ENCODE data around the gene TNRC18.

TNRC18 gene

DNA sequence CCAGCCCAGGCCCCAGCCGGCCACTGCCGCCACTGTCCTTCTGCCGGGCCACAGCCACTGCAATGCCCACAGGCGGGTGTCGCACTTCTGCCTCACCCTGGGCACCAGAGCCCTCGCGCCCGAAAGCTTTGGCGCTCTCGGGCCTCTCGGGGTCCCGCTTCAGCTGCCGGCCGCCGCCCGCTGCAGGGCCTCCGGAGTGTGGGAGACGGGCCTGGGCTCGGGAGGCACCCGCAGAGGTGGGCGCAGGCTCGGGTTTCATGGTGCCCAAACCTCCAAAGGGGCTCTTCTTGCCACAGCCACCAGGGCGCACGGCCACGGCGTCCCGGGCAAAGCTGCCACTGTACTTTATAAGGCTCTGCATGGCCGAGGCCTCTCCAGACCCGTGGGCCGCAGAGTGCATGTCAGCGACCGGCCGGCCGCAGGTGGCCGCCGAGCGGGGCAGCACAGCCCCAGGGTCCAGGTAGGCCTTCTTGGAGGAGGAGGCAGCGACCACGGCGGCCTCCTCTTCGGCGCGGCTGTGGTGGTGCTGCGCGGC is 35.9 kb downstream of the TNRC18 start:
- no peaks in the 10 kb centered on the region for H3K9me3 ChIP-seq (ENCODE audit: insufficient read depth, low read depth, low read length)
- H3K79me2 ChIP-seq (ENCODE audit: insufficient read depth, low read length), result peaks cover 88% of the 10 kb centered on the region

DNA sequence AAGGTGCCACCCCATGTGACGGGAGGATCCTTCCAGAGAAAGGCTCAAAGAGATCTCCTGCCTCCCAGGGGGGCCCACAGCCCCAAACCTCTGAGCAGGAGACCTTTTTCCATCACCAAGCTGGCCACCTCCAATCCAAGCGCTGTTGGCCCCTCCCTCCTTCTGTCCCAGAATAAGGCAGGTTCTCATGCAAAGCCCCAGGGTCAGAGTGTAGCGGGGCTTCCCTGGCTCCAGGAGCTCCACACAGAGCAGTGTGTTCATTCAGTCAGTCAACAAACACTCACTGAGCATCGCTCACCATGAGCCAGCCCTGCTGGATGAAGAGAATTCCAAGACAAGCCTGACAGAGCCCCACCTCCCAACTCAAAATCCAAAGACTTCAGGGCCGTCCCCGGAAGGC is 39.0 kb downstream of the TNRC18 start:
- Histone ChIP-seq H3K4me1 (ENCODE audit: insufficient read depth, low read length, poor library complexity, severe bottlenecking) (no peaks in the 10 kb centered on the region), H3K9me3 (ENCODE audit: insufficient read depth, low read depth, low read length) (no peaks in the 10 kb centered on the region), H3K36me3 (ENCODE audit: insufficient read depth, low read length) (peaks cover 43% of the 10 kb centered on the region; the same call in 1 of the 2 replicates), H2AFZ (ENCODE audit: low read length) (no peak overlapping the region), H4K20me1 (ENCODE audit: insufficient read depth, low read length, poor library complexity, severe bottlenecking) (peaks cover 64% of the 10 kb centered on the region), H3F3A (ENCODE audit: low read depth) (no peaks in the 10 kb centered on the region), H3K79me2 (ENCODE audit: insufficient read depth, low read length) (peaks cover 90% of the 10 kb centered on the region), H3K4me2 (ENCODE audit: low read depth, low read length, poor library complexity, severe bottlenecking) (peak overlapping the region; percentile 46), H3K9me2 (replicated peaks; ENCODE audit: low read depth, low read length) (no peaks in the 10 kb centered on the region), H3K27me3 (ENCODE audit: insufficient read depth, low read length, poor library complexity, severe bottlenecking) (no peaks in the 10 kb centered on the region), H3K9ac (ENCODE audit: low read depth, low read length, poor library complexity, severe bottlenecking) (peak overlapping the region; percentile 4), H3K4me3 (ENCODE audit: low read length, poor library complexity, severe bottlenecking) (no peak overlapping the region)
- TF ChIP-seq, protein P1, sequence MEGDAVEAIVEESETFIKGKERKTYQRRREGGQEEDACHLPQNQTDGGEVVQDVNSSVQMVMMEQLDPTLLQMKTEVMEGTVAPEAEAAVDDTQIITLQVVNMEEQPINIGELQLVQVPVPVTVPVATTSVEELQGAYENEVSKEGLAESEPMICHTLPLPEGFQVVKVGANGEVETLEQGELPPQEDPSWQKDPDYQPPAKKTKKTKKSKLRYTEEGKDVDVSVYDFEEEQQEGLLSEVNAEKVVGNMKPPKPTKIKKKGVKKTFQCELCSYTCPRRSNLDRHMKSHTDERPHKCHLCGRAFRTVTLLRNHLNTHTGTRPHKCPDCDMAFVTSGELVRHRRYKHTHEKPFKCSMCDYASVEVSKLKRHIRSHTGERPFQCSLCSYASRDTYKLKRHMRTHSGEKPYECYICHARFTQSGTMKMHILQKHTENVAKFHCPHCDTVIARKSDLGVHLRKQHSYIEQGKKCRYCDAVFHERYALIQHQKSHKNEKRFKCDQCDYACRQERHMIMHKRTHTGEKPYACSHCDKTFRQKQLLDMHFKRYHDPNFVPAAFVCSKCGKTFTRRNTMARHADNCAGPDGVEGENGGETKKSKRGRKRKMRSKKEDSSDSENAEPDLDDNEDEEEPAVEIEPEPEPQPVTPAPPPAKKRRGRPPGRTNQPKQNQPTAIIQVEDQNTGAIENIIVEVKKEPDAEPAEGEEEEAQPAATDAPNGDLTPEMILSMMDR (conservative IDR thresholded peaks at IDR 0.05; ENCODE audit: low read length), result no peak
- TF ChIP-seq EZH2phosphoT487 (IDR thresholded peaks at IDR 0.05; ENCODE audit: borderline replicate concordance), result no peak

More for the DNA sequence above, 35.9 kb downstream of the TNRC18 start:
- no peak overlapping the region for H3K4me3 ChIP-seq (ENCODE audit: low read length, poor library complexity, severe bottlenecking)
- H3K4me2 ChIP-seq (ENCODE audit: low read depth, low read length, poor library complexity, severe bottlenecking), result no peak overlapping the region
- H3F3A ChIP-seq (ENCODE audit: low read depth), result no peaks in the 10 kb centered on the region
- H4K20me1 ChIP-seq (ENCODE audit: insufficient read depth, low read length, poor library complexity, severe bottlenecking), result peaks cover 56% of the 10 kb centered on the region
- H2AFZ ChIP-seq (ENCODE audit: low read length), result no peak overlapping the region
- TF ChIP-seq, protein P1 (conservative IDR thresholded peaks at IDR 0.05; ENCODE audit: low read length), result no peak
- TF ChIP-seq EZH2phosphoT487 (IDR thresholded peaks at IDR 0.05; ENCODE audit: borderline replicate concordance), result no peak
- H3K36me3 ChIP-seq (ENCODE audit: insufficient read depth, low read length), result peaks cover 56% of the 10 kb centered on the region; the same call in 1 of the 2 replicates
- no peak overlapping the region for H3K9ac ChIP-seq (ENCODE audit: low read depth, low read length, poor library complexity, severe bottlenecking)
- H3K4me1 ChIP-seq (ENCODE audit: insufficient read depth, low read length, poor library complexity, severe bottlenecking), result no peaks in the 10 kb centered on the region
- H3K9me2 ChIP-seq (replicated peaks; ENCODE audit: low read depth, low read length), result no peaks in the 10 kb centered on the region
- H3K27me3 ChIP-seq (ENCODE audit: insufficient read depth, low read length, poor library complexity, severe bottlenecking), result no peaks in the 10 kb centered on the region

DNA sequence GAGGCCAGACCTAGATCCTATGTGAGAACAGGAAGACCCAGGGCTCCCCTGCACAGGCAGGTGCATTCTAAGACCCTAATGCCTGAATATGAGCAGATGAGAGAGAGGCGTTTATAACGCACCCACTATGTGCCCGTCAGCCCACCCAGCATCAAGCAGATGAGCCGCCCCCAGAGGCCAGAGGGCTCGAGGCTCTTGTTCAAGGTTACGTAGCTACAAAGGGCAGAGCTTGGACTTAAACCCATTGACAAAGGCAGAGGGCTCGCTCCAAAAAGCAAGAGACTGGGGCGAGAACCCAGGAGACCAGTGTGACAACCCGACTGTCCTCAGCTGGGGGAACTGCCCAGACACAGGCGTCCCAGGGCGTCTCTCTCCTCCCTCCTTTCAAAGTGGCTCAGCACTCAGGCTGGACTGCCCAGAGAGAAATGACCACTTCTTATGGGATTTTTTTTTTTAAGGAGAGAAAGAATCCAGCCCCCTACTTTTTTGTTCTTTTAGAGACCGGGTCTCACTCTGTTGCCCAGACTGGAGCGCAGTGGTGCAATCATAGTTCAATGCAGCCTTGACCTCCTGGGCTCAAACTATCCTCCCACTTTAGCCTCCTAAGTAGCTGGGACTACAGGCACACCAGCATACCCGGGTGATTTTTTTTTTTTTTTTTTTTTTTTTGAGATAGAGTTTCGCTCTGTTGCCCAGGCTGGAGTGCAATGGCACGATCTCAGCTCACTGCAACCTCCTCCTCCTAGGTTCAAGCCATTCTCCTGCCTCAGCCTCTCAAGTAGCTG is 40.1 kb downstream of the TNRC18 start:
- Histone ChIP-seq H3K4me3 (ENCODE audit: low read length, poor library complexity, severe bottlenecking) (peak overlapping the region; percentile 3), H3K79me2 (ENCODE audit: insufficient read depth, low read length) (peaks cover 93% of the 10 kb centered on the region), H3F3A (ENCODE audit: low read depth) (no peaks in the 10 kb centered on the region), H3K27me3 (ENCODE audit: insufficient read depth, low read length, poor library complexity, severe bottlenecking) (no peaks in the 10 kb centered on the region), H3K36me3 (ENCODE audit: insufficient read depth, low read length) (peaks cover 45% of the 10 kb centered on the region; the same call in 1 of the 2 replicates), H3K9me3 (ENCODE audit: insufficient read depth, low read depth, low read length) (no peaks in the 10 kb centered on the region), H3K9me2 (replicated peaks; ENCODE audit: low read depth, low read length) (no peaks in the 10 kb centered on the region), H3K4me2 (ENCODE audit: low read depth, low read length, poor library complexity, severe bottlenecking) (peak overlapping the region; percentile 46), H4K20me1 (ENCODE audit: insufficient read depth, low read length, poor library complexity, severe bottlenecking) (peaks cover 72% of the 10 kb centered on the region), H3K9ac (ENCODE audit: low read depth, low read length, poor library complexity, severe bottlenecking) (no peak overlapping the region), H2AFZ (ENCODE audit: low read length) (no peak overlapping the region), H3K4me1 (ENCODE audit: insufficient read depth, low read length, poor library complexity, severe bottlenecking) (no peaks in the 10 kb centered on the region)
- no peak for TF ChIP-seq EZH2phosphoT487 (IDR thresholded peaks at IDR 0.05; ENCODE audit: borderline replicate concordance)
- TF ChIP-seq, protein P1 (conservative IDR thresholded peaks at IDR 0.05; ENCODE audit: low read length), result no peak
